ENCODE measurements around the gene KRTAP29-1. TPM values are rescaled to one million over a fixed set of nuclear protein-coding genes. Genes with fewer than 3 reads are reported as not detected.

KRTAP29-1 gene
- total and polyA plus RNA-seq, 8 donors = not detected

DNA sequence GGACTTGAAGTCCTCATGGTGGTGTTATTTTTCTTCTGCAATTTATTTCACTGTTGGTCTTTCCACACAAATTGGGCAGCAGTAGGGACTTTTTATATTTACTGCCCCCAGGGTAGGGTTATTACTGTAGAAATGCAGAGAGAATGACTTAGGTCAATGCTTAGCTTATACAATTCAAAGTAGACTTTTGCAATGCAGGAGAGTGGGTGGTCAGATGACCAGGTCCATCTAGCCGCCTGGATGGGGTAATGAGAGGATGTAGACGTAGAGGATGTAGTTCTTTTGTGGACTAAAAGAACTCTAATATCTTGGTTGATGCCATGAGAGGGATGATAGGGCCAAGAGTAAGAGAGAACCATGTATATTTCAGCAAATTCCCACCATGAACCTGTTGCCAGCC lies 15.6 kb upstream of the KRTAP29-1 start:
- ATAC-seq (no peak), FAIRE-seq (no peak), DNase-seq (no peak)
- intact Hi-C loops (cut with DNase I) = no loop called here
- Histone ChIP-seq H3K4me3 (no peak overlapping the region), H3K27ac (no peak overlapping the region), H3K9me3 (no peaks in the 10 kb centered on the region), H3K4me1 (no peaks in the 10 kb centered on the region), H3K27me3 (no peaks in the 10 kb centered on the region), H3K36me3 (no peaks in the 10 kb centered on the region)
- TF ChIP-seq, protein P1, sequence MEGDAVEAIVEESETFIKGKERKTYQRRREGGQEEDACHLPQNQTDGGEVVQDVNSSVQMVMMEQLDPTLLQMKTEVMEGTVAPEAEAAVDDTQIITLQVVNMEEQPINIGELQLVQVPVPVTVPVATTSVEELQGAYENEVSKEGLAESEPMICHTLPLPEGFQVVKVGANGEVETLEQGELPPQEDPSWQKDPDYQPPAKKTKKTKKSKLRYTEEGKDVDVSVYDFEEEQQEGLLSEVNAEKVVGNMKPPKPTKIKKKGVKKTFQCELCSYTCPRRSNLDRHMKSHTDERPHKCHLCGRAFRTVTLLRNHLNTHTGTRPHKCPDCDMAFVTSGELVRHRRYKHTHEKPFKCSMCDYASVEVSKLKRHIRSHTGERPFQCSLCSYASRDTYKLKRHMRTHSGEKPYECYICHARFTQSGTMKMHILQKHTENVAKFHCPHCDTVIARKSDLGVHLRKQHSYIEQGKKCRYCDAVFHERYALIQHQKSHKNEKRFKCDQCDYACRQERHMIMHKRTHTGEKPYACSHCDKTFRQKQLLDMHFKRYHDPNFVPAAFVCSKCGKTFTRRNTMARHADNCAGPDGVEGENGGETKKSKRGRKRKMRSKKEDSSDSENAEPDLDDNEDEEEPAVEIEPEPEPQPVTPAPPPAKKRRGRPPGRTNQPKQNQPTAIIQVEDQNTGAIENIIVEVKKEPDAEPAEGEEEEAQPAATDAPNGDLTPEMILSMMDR (IDR thresholded peaks at IDR 0.05) = no peak
- 34 to 43% methylated on average over 2 of the region's 2 CpGs for WGBS, 2 donors

GRCh38 chr17:41315814-41316445 lies 13.3 kb upstream of the KRTAP29-1 start:
- Histone ChIP-seq H3K9me3 (no peaks in the 10 kb centered on the region), H3K4me3 (no peak overlapping the region), H3K36me3 (no peaks in the 10 kb centered on the region), H3K27ac (no peak overlapping the region), H3K27me3 (no peaks in the 10 kb centered on the region), H3K4me1 (no peaks in the 10 kb centered on the region)
- DNase-seq = no peak
- 59 to 66% methylated on average over 17 of the region's 17 CpGs for WGBS, 2 donors
- FAIRE-seq = no peak
- no peak for ATAC-seq
- TF ChIP-seq, protein P1 (IDR thresholded peaks at IDR 0.05) = no peak
- intact Hi-C loops (cut with DNase I) = no loop called here

- TF ChIP-seq, protein P1 (IDR thresholded peaks at IDR 0.05) = no peak
- DNase-seq = peak in 1 of 6 donors; percentile 27
Measured at GRCh38 chr17:41315204-41315794, 12.6 kb upstream of the KRTAP29-1 start, which contains the start of gene KRTAP17-1. Gene KRTAP17-1, minus strand, starts transcription at chr17:41315710. Its CDS starts 60 bp downstream, at chr17:41315650.

DNA sequence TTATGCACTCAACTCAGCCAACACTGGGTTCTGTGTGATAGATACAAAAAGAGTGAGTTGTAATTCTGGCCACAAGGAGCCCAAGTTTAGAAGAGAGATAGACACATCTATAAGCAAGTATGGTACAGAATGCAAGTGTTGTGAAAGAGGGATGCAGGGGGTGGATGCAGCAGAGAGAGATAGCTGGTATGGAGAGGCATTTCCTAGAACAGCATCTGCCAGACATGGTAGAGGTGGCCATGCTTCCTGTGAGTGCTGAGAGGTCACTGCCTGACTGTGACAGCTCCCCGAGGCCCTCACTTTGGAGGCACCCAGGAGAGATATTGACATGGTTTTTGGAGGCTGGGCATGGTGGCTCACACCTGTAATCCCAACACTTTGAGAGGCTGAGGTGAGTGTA lies 8.5 kb upstream of the KRTAP29-1 start:
- Histone ChIP-seq H3K4me3 (no peak overlapping the region), H3K27me3 (no peaks in the 10 kb centered on the region), H3K4me1 (no peaks in the 10 kb centered on the region), H3K36me3 (no peaks in the 10 kb centered on the region), H3K9me3 (no peaks in the 10 kb centered on the region), H3K27ac (no peak overlapping the region)
- DNase-seq = no peak
- no peak for FAIRE-seq
- TF ChIP-seq, protein P1 (IDR thresholded peaks at IDR 0.05) = no peak
- ATAC-seq = no peak
- intact Hi-C loops (cut with DNase I) = no loop called here
- 61 to 80% methylated on average over 1 of the region's 1 CpG for WGBS, 2 donors

More at GRCh38 chr17:41315204-41315794, 12.6 kb upstream of the KRTAP29-1 start, which contains the start of gene KRTAP17-1:
- WGBS, 2 donors = 63 to 71% methylated on average over 24 of the region's 24 CpGs
- Histone ChIP-seq H3K4me1 (no peaks in the 10 kb centered on the region), H3K4me3 (no peak within 1 kb of the TSS), H3K27ac (no peak within 1 kb of the TSS), H3K36me3 (no peaks in the 10 kb centered on the region), H3K27me3 (no peaks in the 10 kb centered on the region), H3K9me3 (no peaks in the 10 kb centered on the region)
- ATAC-seq (no peak), FAIRE-seq (no peak)
- intact Hi-C loops (cut with DNase I) = no loop called here

DNA sequence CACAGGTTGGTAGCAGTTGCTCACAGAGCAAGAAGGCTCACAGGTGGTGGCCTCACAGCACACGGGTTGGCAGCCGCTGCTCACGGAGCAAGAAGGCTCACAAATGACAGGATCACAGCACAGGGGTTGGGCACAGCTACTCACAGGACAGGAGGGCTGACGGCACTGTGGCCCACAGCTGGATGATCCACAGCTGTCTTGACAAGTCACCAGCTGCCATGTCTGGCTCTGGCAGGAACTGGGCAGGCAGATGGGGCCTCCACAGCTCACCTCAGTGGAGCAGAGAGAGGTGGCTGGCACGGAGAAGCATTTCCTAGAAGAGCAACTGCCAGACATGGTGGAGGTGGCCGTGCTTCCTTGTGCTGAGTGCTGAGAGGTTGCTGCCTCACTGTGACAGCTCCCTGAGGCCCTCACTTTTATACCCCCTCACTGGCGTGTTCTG lies 6.3 kb upstream of the KRTAP29-1 start, which contains the start of gene KRTAP16-1:
KRTAP16-1 (minus strand) TSS at position 392 of the 442 bp plus-strand sequence; CDS start at position 336, 56 bp downstream.
- ATAC-seq = peak in 1 of 4 donors; percentile 16
- Histone ChIP-seq H3K4me1 (no peaks in the 10 kb centered on the region), H3K27ac (no peak within 1 kb of the TSS), H3K27me3 (no peaks in the 10 kb centered on the region), H3K36me3 (no peaks in the 10 kb centered on the region), H3K4me3 (no peak within 1 kb of the TSS), H3K9me3 (no peaks in the 10 kb centered on the region)
- 61 to 73% methylated on average over 7 of the region's 7 CpGs for WGBS, 2 donors
- TF ChIP-seq, protein P1 (IDR thresholded peaks at IDR 0.05) = no peak
- FAIRE-seq = no peak
- intact Hi-C loops (cut with DNase I) = no loop called here
- DNase-seq = peak in 1 of 6 donors; percentile 37
